ENCODE results near the gene INTS12. TPM values are rescaled to one million over a fixed set of nuclear protein-coding genes. Genes with fewer than 3 reads are reported as not detected.

INTS12 gene
- total RNA-seq, 1 experiment from 2014 or later, result 13.3 TPM

DNA sequence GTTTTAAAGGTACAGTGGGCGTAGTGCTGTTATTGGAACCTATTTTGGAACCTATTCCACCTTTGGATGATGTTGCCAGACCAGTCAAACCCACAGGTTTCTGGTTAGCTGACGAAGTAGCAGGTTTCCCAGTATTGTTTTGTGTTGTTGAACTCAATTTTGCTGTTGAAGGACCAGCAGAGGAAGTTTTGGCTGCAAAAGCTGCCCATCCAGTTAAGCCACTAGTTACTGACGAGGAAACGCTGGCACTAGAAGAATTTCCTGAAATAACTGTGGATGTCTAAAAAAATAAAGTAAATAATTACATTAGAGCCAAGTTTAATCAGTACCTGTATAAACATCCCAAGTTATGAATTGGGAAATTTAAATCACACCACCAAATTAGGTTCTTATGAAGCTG, 25.5 kb downstream of the INTS12 start:
- Histone ChIP-seq H3K79me2 (ENCODE audit: low read length) (no peaks in the 10 kb centered on the region), H3K27ac (ENCODE audit: low read length) (peak overlapping the region; percentile 60), H3K4me2 (ENCODE audit: low read length) (peak overlapping the region; percentile 50), H3K4me1 (ENCODE audit: insufficient read depth, low read length) (peaks cover 41% of the 10 kb centered on the region), H3K36me3 (ENCODE audit: low read depth, low read length) (peaks cover 7% of the 10 kb centered on the region), H3K9ac (ENCODE audit: low read length) (no peak overlapping the region), H4K20me1 (ENCODE audit: low read length) (no peaks in the 10 kb centered on the region), H2AFZ (ENCODE audit: low read length) (no peak overlapping the region), H3F3A (ENCODE audit: low read length, unreplicated experiment) (peaks cover 7% of the 10 kb centered on the region), H3K27me3 (ENCODE audit: low read length) (no peaks in the 10 kb centered on the region), H3K9me3 (ENCODE audit: low read length) (no peaks in the 10 kb centered on the region), H3K4me3 (ENCODE audit: low read length) (no peak overlapping the region), H3K9me2 (replicated peaks; ENCODE audit: low read length) (no peaks in the 10 kb centered on the region)
- DNase-seq (peak; percentile 92), ATAC-seq (peak; percentile 64)
- TF ChIP-seq, protein P1, sequence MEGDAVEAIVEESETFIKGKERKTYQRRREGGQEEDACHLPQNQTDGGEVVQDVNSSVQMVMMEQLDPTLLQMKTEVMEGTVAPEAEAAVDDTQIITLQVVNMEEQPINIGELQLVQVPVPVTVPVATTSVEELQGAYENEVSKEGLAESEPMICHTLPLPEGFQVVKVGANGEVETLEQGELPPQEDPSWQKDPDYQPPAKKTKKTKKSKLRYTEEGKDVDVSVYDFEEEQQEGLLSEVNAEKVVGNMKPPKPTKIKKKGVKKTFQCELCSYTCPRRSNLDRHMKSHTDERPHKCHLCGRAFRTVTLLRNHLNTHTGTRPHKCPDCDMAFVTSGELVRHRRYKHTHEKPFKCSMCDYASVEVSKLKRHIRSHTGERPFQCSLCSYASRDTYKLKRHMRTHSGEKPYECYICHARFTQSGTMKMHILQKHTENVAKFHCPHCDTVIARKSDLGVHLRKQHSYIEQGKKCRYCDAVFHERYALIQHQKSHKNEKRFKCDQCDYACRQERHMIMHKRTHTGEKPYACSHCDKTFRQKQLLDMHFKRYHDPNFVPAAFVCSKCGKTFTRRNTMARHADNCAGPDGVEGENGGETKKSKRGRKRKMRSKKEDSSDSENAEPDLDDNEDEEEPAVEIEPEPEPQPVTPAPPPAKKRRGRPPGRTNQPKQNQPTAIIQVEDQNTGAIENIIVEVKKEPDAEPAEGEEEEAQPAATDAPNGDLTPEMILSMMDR (conservative IDR thresholded peaks at IDR 0.05; ENCODE audit: low read depth, low read length), result no peak
- TF ChIP-seq EZH2 (IDR thresholded peaks at IDR 0.05; ENCODE audit: low read length, unreplicated experiment) (no peak), EZH2phosphoT487 (IDR thresholded peaks at IDR 0.05; ENCODE audit: borderline replicate concordance, low read length) (no peak)
- intact Hi-C loops (cut with micrococcal nuclease), result no loop called here
- ChIA-PET CTCF (no interaction called here), POLR2A (ENCODE audit: unreplicated experiment) (no interaction called here)
- BruUV-seq (replicated peaks), result no TSS peak

DNA sequence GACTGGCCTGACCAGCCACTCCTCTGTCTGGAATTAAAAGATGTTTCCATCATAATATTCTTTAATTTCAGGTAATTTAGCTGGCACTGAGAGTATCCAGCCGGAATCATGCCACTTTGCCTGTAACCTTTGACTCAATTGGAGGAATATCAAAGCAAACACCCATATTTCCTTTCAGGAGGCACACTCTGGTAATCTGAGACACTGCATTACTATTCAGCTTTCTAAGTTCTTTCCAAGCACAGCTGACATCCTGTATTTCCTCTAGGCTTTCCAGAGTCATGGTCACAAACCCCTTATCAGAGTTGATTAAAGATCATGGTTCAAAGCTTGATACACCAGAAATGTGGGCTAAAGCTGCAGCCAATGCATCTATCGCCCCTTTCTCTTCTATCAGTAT, 29.3 kb downstream of the INTS12 start:
- H3K4me1 ChIP-seq (ENCODE audit: insufficient read depth, low read length), result peaks cover 54% of the 10 kb centered on the region
- peak overlapping the region; percentile 35 for H3K4me2 ChIP-seq (ENCODE audit: low read length)
- H3F3A ChIP-seq (ENCODE audit: low read length, unreplicated experiment), result peaks cover 7% of the 10 kb centered on the region
- ATAC-seq, result peak; percentile 69
- H3K9me2 ChIP-seq (replicated peaks; ENCODE audit: low read length), result no peaks in the 10 kb centered on the region
- no peaks in the 10 kb centered on the region for H3K79me2 ChIP-seq (ENCODE audit: low read length)
- H3K27ac ChIP-seq (ENCODE audit: low read length), result no peak overlapping the region
- BruUV-seq (replicated peaks), result TSS peak; percentile 9
- TF ChIP-seq, protein P1 (conservative IDR thresholded peaks at IDR 0.05; ENCODE audit: low read depth, low read length), result no peak
- intact Hi-C loops (cut with micrococcal nuclease), result loop anchor here (5.0 kb wide), 2 partner anchors 33 to 47 kb away; no protein-coding TSS in a partner anchor
- peak; percentile 65 for DNase-seq
- H3K4me3 ChIP-seq (ENCODE audit: low read length), result no peak overlapping the region
- H3K36me3 ChIP-seq (ENCODE audit: low read depth, low read length), result peaks cover 7% of the 10 kb centered on the region
- CTCF ChIA-PET, result no interaction called here
- H3K27me3 ChIP-seq (ENCODE audit: low read length), result no peaks in the 10 kb centered on the region
- no peaks in the 10 kb centered on the region for H4K20me1 ChIP-seq (ENCODE audit: low read length)
- POLR2A ChIA-PET (ENCODE audit: unreplicated experiment), result no interaction called here
- H2AFZ ChIP-seq (ENCODE audit: low read length), result no peak overlapping the region
- H3K9ac ChIP-seq (ENCODE audit: low read length), result no peak overlapping the region
- no peaks in the 10 kb centered on the region for H3K9me3 ChIP-seq (ENCODE audit: low read length)

DNA sequence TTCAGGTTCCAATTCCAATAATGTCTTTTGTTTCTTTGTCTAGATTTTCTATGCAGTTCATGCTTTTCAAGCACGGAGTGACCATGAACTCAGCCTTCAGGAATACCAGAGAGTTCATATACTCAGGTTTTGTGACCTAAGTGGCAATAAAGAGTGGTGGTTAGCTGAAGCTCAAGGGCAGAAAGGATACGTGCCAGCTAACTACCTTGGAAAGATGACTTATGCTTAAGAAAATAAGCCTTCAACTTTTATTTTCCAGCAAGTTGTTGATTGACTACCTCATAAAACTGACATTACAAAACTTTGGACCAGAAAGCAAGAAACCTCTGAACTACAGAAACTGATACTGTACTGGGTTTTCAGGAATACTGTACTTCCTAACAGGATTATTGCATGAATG, 30.8 kb downstream of the INTS12 start:
- H2AFZ ChIP-seq (ENCODE audit: low read length), result no peak overlapping the region
- no peaks in the 10 kb centered on the region for H4K20me1 ChIP-seq (ENCODE audit: low read length)
- H3K27ac ChIP-seq (ENCODE audit: low read length), result peak overlapping the region; percentile 1; the same call in 1 of the 2 replicates
- DNase-seq (peak; percentile 75), ATAC-seq (peak; percentile 75)
- no peak overlapping the region for H3K4me3 ChIP-seq (ENCODE audit: low read length)
- ChIA-PET CTCF (interaction anchor here (0.8 kb wide), 1 partner anchor 38 kb away, joined by 4 read pairs; no protein-coding TSS in a partner anchor), POLR2A (ENCODE audit: unreplicated experiment) (interaction anchor here (0.6 kb wide), 1 partner anchor 36 kb away, joined by 5 read pairs; no protein-coding TSS in a partner anchor)
- peaks cover 7% of the 10 kb centered on the region for H3K36me3 ChIP-seq (ENCODE audit: low read depth, low read length)
- BruUV-seq (replicated peaks), result no TSS peak
- H3K4me1 ChIP-seq (ENCODE audit: insufficient read depth, low read length), result peaks cover 51% of the 10 kb centered on the region
- H3K79me2 ChIP-seq (ENCODE audit: low read length), result no peaks in the 10 kb centered on the region
- H3F3A ChIP-seq (ENCODE audit: low read length, unreplicated experiment), result peaks cover 3% of the 10 kb centered on the region
- H3K27me3 ChIP-seq (ENCODE audit: low read length), result no peaks in the 10 kb centered on the region
- H3K9me3 ChIP-seq (ENCODE audit: low read length), result no peaks in the 10 kb centered on the region
- H3K4me2 ChIP-seq (ENCODE audit: low read length), result peak overlapping the region; percentile 26
- intact Hi-C loops (cut with micrococcal nuclease), result loop anchor here (5.0 kb wide), 2 partner anchors 35 to 45 kb away; no protein-coding TSS in a partner anchor
- no peak overlapping the region for H3K9ac ChIP-seq (ENCODE audit: low read length)
- TF ChIP-seq, protein P1 (conservative IDR thresholded peaks at IDR 0.05; ENCODE audit: low read depth, low read length), result no peak
- TF ChIP-seq EZH2 (IDR thresholded peaks at IDR 0.05; ENCODE audit: low read length, unreplicated experiment), result no peak
- TF ChIP-seq EZH2phosphoT487 (IDR thresholded peaks at IDR 0.05; ENCODE audit: borderline replicate concordance, low read length), result no peak
- H3K9me2 ChIP-seq (replicated peaks; ENCODE audit: low read length), result no peaks in the 10 kb centered on the region

Data from PC-3 (cell line).